ENCODE data around the gene ARID1B. TPM values are rescaled to one million over a fixed set of nuclear protein-coding genes. Genes with fewer than 3 reads are reported as not detected.

The ARID1B gene
- total RNA-seq, 4 donors from 2014 or later, result 87.1 to 194 (median 115) TPM

GRCh38 chr6:157163434-157164159 is 386.4 kb downstream of the ARID1B start:
- intact Hi-C loops (cut with DNase I; ENCODE audit: low total_unique reads) (no loop called here), in situ Hi-C loops (cut with MboI; ENCODE audit: low pct_ligation_motif_present in 1 of 4, low pct_unique_long_range_greater_than_20kb in 1 of 4, low sequenced_read_pairs in 3 of 4) (no loop called here)
- WGBS, 2 donors (ENCODE audit: low coverage in 1 of 2), result 78 to 100% methylated on average over 2 to 4 of the region's 4 CpGs
- Histone ChIP-seq H3K27me3 (no peaks in the 10 kb centered on the region), H3K27ac (no peak overlapping the region), H3K4me1 (no peaks in the 10 kb centered on the region), H3K4me3 (no peak overlapping the region), H3K36me3 (peaks cover 0 to 5% (median 0%) of the 10 kb centered on the region in 4 donors), H3K9me3 (no peaks in the 10 kb centered on the region)
- TF ChIP-seq POLR2A (IDR thresholded peaks at IDR 0.05) (no peak), POLR2AphosphoS5 (IDR thresholded peaks at IDR 0.05) (no peak), EP300 (IDR thresholded peaks at IDR 0.05; ENCODE audit: low read depth) (no peak), CTCF (IDR thresholded peaks at IDR 0.05) (no peak)
- DNase-seq, result no peak

GRCh38 chr6:157164972-157165371 is 387.8 kb downstream of the ARID1B start:
- Histone ChIP-seq H3K27me3 (no peaks in the 10 kb centered on the region), H3K9me3 (no peaks in the 10 kb centered on the region), H3K4me3 (no peak overlapping the region), H3K36me3 (peaks cover 0 to 5% (median 0%) of the 10 kb centered on the region in 4 donors), H3K27ac (no peak overlapping the region), H3K4me1 (no peaks in the 10 kb centered on the region)
- 100% methylated on average over 1 of the region's 1 CpG; no CpG with 5 or more reads in 1 of the 2 donors for WGBS, 2 donors (ENCODE audit: low coverage in 1 of 2)
- no peak for TF ChIP-seq CTCF (IDR thresholded peaks at IDR 0.05)
- TF ChIP-seq EP300 (IDR thresholded peaks at IDR 0.05; ENCODE audit: low read depth), result no peak
- TF ChIP-seq POLR2A (IDR thresholded peaks at IDR 0.05), result no peak
- TF ChIP-seq POLR2AphosphoS5 (IDR thresholded peaks at IDR 0.05), result no peak
- intact Hi-C loops (cut with DNase I; ENCODE audit: low total_unique reads) (no loop called here), in situ Hi-C loops (cut with MboI; ENCODE audit: low pct_ligation_motif_present in 1 of 4, low pct_unique_long_range_greater_than_20kb in 1 of 4, low sequenced_read_pairs in 3 of 4) (no loop called here)
- no peak for DNase-seq

- Histone ChIP-seq H3K36me3 (peaks cover 0 to 5% (median 0%) of the 10 kb centered on the region in 4 donors), H3K9me3 (no peaks in the 10 kb centered on the region), H3K27me3 (no peaks in the 10 kb centered on the region), H3K4me1 (no peaks in the 10 kb centered on the region), H3K27ac (no peak overlapping the region), H3K4me3 (no peak overlapping the region)
- intact Hi-C loops (cut with DNase I; ENCODE audit: low total_unique reads), result no loop called here
- in situ Hi-C loops (cut with MboI; ENCODE audit: low pct_ligation_motif_present in 1 of 4, low pct_unique_long_range_greater_than_20kb in 1 of 4, low sequenced_read_pairs in 3 of 4), result no loop called here
- WGBS, 2 donors (ENCODE audit: low coverage in 1 of 2), result 78 to 95% methylated on average over 4 to 8 of the region's 8 CpGs
- TF ChIP-seq POLR2A (IDR thresholded peaks at IDR 0.05), result no peak
- no peak for TF ChIP-seq EP300 (IDR thresholded peaks at IDR 0.05; ENCODE audit: low read depth)
- TF ChIP-seq CTCF (IDR thresholded peaks at IDR 0.05), result no peak
- no peak for TF ChIP-seq POLR2AphosphoS5 (IDR thresholded peaks at IDR 0.05)
- no peak for DNase-seq
Measured at GRCh38 chr6:157166784-157167183, 389.6 kb downstream of the ARID1B start.

GRCh38 chr6:157167837-157168236 is 390.7 kb downstream of the ARID1B start:
- in situ Hi-C loops (cut with MboI; ENCODE audit: low pct_ligation_motif_present in 1 of 4, low pct_unique_long_range_greater_than_20kb in 1 of 4, low sequenced_read_pairs in 3 of 4), result no loop called here
- Histone ChIP-seq H3K27me3 (no peaks in the 10 kb centered on the region), H3K4me1 (no peaks in the 10 kb centered on the region), H3K36me3 (peaks cover 0 to 5% (median 0%) of the 10 kb centered on the region in 4 donors), H3K4me3 (no peak overlapping the region), H3K27ac (no peak overlapping the region), H3K9me3 (no peaks in the 10 kb centered on the region)
- WGBS, 2 donors (ENCODE audit: low coverage in 1 of 2), result 97% methylated on average over 9 to 12 of the region's 12 CpGs
- TF ChIP-seq EP300 (IDR thresholded peaks at IDR 0.05; ENCODE audit: low read depth) (no peak), POLR2AphosphoS5 (IDR thresholded peaks at IDR 0.05) (no peak), CTCF (IDR thresholded peaks at IDR 0.05) (no peak), POLR2A (IDR thresholded peaks at IDR 0.05) (no peak)
- no peak for DNase-seq
- intact Hi-C loops (cut with DNase I; ENCODE audit: low total_unique reads), result no loop called here

Data from transverse colon (tissue), 4 donors.